OCI-LY7 (cell line): Measurements from ENCODE around the gene THSD7A. TPM values are rescaled to one million over a fixed set of nuclear protein-coding genes. Genes with fewer than 3 reads are reported as not detected.

Source experiments
- BruUV-seq: library from RNA; stranded (reverse); fragments of 400-500 nt; replicated peaks from 2 replicates; lab custom pipeline; 2021; lab: Mats Ljungman, UMichigan
- CTCF ChIA-PET: fragments of 300-600 bp; sonication (Branson Sonifier 250); formaldehyde crosslinking; loops from one replicate; lab custom pipeline; 2022; ENCODE audit warnings: antibody characterized with exemption; ENCODE audit not compliant: unreplicated experiment; lab: Charles Lee
- POLR2A ChIA-PET: fragments of 300-600 bp; sonication (Branson Sonifier 250); formaldehyde crosslinking; loops from one replicate; lab custom pipeline; 2022; ENCODE audit warnings: antibody characterized with exemption; lab: Charles Lee
- DNase-seq: peaks from one replicate; pipeline ENCODE4 v3.0.0-alpha.2; 2015; ENCODE audit warnings: low spot score
- H2AFZ ChIP-seq: fragments of 200-600 bp; sonication (generic), shearing (Covaris generic); 2 replicates; pipeline ENCODE4 v1.6.1; 2014; ENCODE audit warnings: mild to moderate bottlenecking, antibody characterized with exemption, low read length, moderate library complexity
- H3K27ac ChIP-seq: fragments of 200-600 bp; sonication (generic); 2 replicates; pipeline ENCODE4 v1.5.1; 2014; ENCODE audit warnings: mixed run types, low read depth, mild to moderate bottlenecking, moderate library complexity, low read length, inconsistent platforms; ENCODE audit not compliant: poor library complexity, severe bottlenecking
- H3K36me3 ChIP-seq: fragments of 200-600 bp; sonication (generic); 2 replicates; pipeline ENCODE4 v1.6.1; 2014; ENCODE audit warnings: mild to moderate bottlenecking, antibody characterized with exemption, low read length, moderate library complexity, mixed read lengths; ENCODE audit not compliant: insufficient read depth
- H3K4me1 ChIP-seq: fragments of 200-600 bp; sonication (generic); 2 replicates; pipeline ENCODE4 v1.5.1; 2014; ENCODE audit warnings: mild to moderate bottlenecking, low read length; ENCODE audit not compliant: insufficient read depth, poor library complexity, severe bottlenecking
- H3K4me2 ChIP-seq: fragments of 200-600 bp; sonication (generic); 2 replicates; pipeline ENCODE4 v1.6.1; 2014; ENCODE audit warnings: mild to moderate bottlenecking, low read length
- H3K4me3 ChIP-seq: fragments of 200-600 bp; sonication (generic); 2 replicates; pipeline ENCODE4 v1.5.1; 2014; ENCODE audit warnings: mild to moderate bottlenecking, low read depth, low read length; ENCODE audit not compliant: poor library complexity, severe bottlenecking
- H3K79me2 ChIP-seq: fragments of 200-600 bp; sonication (generic); 2 replicates; pipeline ENCODE4 v1.6.1; 2016; ENCODE audit warnings: low read depth, mild to moderate bottlenecking, low read length, moderate library complexity, mixed read lengths; ENCODE audit not compliant: insufficient read depth
- H3K9me2 ChIP-seq: fragments of 200-600 bp; sonication (generic); 2 replicates; pipeline ENCODE4 v1.6.1; 2016; ENCODE audit warnings: mild to moderate bottlenecking, low read length, mixed read lengths; ENCODE audit not compliant: insufficient read depth
- H3K9me3 ChIP-seq: fragments of 200-600 bp; sonication (generic); 2 replicates; pipeline ENCODE4 v1.6.1; 2014; ENCODE audit warnings: mild to moderate bottlenecking, mixed run types, low read length, mixed read lengths
- H4K20me1 ChIP-seq: fragments of 200-600 bp; sonication (generic); 2 replicates; pipeline ENCODE4 v1.6.1; 2014; ENCODE audit warnings: mild to moderate bottlenecking, antibody characterized with exemption, low read length, moderate library complexity, mixed read lengths; ENCODE audit not compliant: insufficient read depth
- CTCF ChIP-seq: fragments of 200-600 bp; sonication (generic); conservative IDR thresholded peaks from 2 replicates; pipeline ENCODE4 v1.5.1; 2014; ENCODE audit warnings: mild to moderate bottlenecking, antibody characterized with exemption, low read length, moderate library complexity, mixed read lengths
- EZH2phosphoT487 ChIP-seq: fragments of 200-600 bp; sonication (generic); IDR thresholded peaks from 2 replicates; pipeline ENCODE4 v1.6.1; 2018; ENCODE audit warnings: low read depth, borderline replicate concordance, mild to moderate bottlenecking, mixed run types, antibody characterized with exemption, low read length, moderate library complexity, mixed read lengths
- intact Hi-C: fragments of 100-400 bp; cut with micrococcal nuclease; formaldehyde crosslinking; loops from one replicate; pipeline ENCODE4 v1.10.0; 2022; ENCODE audit not compliant: unreplicated experiment
- total RNA-seq, 2 experiments: library from RNA; depleted of rRNA in 1 of 2; stranded (reverse); fragments of >200 nt in 1 of 2; shearing (Covaris generic) in 1 of 2; gene quantifications; 2 replicates each; pipeline ENCODE4 v1.2.3, GENCODE V29; 2014 to 2022

Gene THSD7A
- total RNA-seq, 2 experiments from 2014 or later: 0.13 TPM; not detected in 1

GRCh38 chr7:11538751-11539299 is 293.2 kb downstream of the THSD7A start:
- no peak overlapping the region; the same call in 1 of the 2 replicates for H3K4me2 ChIP-seq
- H3K4me3 ChIP-seq: no peak overlapping the region
- no TSS peak for BruUV-seq
- H3K9me3 ChIP-seq: no peaks in the 10 kb centered on the region
- TF ChIP-seq CTCF (no peak), EZH2phosphoT487 (no peak)
- no peaks in the 10 kb centered on the region for H4K20me1 ChIP-seq
- peaks cover 26% of the 10 kb centered on the region for H3K4me1 ChIP-seq
- H2AFZ ChIP-seq: peak overlapping the region; percentile 79; the same call in 1 of the 2 replicates
- H3K27ac ChIP-seq: peak overlapping the region; percentile 74
- no peaks in the 10 kb centered on the region for H3K36me3 ChIP-seq
- CTCF ChIA-PET: no interaction called here
- no peak for DNase-seq
- H3K79me2 ChIP-seq: no peaks in the 10 kb centered on the region
- intact Hi-C loops: no loop called here
- H3K9me2 ChIP-seq: no peaks in the 10 kb centered on the region
- POLR2A ChIA-PET: interaction anchor here (0.6 to 1.9 kb wide), 2 partner anchors 10 to 224 kb away, joined by 3 to 6 read pairs; no protein-coding TSS in a partner anchor

GRCh38 chr7:11533229-11533820 is 298.7 kb downstream of the THSD7A start:
- no TSS peak for BruUV-seq
- CTCF ChIA-PET: no interaction called here
- Histone ChIP-seq H3K79me2 (no peaks in the 10 kb centered on the region), H3K27ac (no peak overlapping the region), H3K36me3 (no peaks in the 10 kb centered on the region), H2AFZ (no peak overlapping the region), H4K20me1 (no peaks in the 10 kb centered on the region), H3K4me3 (no peak overlapping the region), H3K4me1 (peaks cover 2% of the 10 kb centered on the region), H3K9me2 (no peaks in the 10 kb centered on the region), H3K9me3 (no peaks in the 10 kb centered on the region), H3K4me2 (no peak overlapping the region)
- TF ChIP-seq EZH2phosphoT487 (no peak), CTCF (no peak)
- intact Hi-C loops: no loop called here
- no peak for DNase-seq
- POLR2A ChIA-PET: no interaction called here

GRCh38 chr7:11529382-11529781 is 302.6 kb downstream of the THSD7A start:
- Histone ChIP-seq H3K36me3 (no peaks in the 10 kb centered on the region), H4K20me1 (no peaks in the 10 kb centered on the region), H3K27ac (no peak overlapping the region), H3K79me2 (no peaks in the 10 kb centered on the region), H3K4me2 (no peak overlapping the region), H3K9me2 (no peaks in the 10 kb centered on the region), H3K9me3 (no peaks in the 10 kb centered on the region), H3K4me3 (no peak overlapping the region), H3K4me1 (no peaks in the 10 kb centered on the region), H2AFZ (no peak overlapping the region)
- ChIA-PET CTCF (no interaction called here), POLR2A (interaction anchor here (1.7 kb wide), 1 partner anchor 10 kb away, joined by 6 read pairs; no protein-coding TSS in a partner anchor)
- no peak for DNase-seq
- no peak for TF ChIP-seq CTCF
- no peak for TF ChIP-seq EZH2phosphoT487
- BruUV-seq: no TSS peak
- intact Hi-C loops: no loop called here
